Breast epithelium (tissue), 3 donors: ENCODE data around the gene KRTAP9-4.

ENCODE experiments used
- CTCF ChIP-seq, 3 donors: fragments of 450-650 bp; IDR thresholded peaks; one replicate each; pipeline ENCODE4 v1.5.1; 2016 to 2017; ENCODE audit warnings: antibody characterized with exemption in 3 of 3, mild to moderate bottlenecking in 3 of 3, moderate library complexity in 3 of 3
- POLR2A ChIP-seq: fragments of 450-650 bp; IDR thresholded peaks from one replicate; pipeline ENCODE4 v1.6.1; 2016; ENCODE audit warnings: antibody characterized with exemption, mild to moderate bottlenecking, moderate library complexity
- POLR2AphosphoS5 ChIP-seq, 3 donors: sonication (generic); formaldehyde crosslinking; IDR thresholded peaks; one replicate each; pipeline ENCODE4 v1.6.1; 2017; ENCODE audit warnings: antibody characterized with exemption in 3 of 3

GRCh38 chr17:41296846-41297245 is 47.4 kb downstream of the KRTAP9-4 start:
- TF ChIP-seq CTCF (IDR thresholded peaks at IDR 0.05) (no peak), POLR2AphosphoS5 (IDR thresholded peaks at IDR 0.05) (no peak), POLR2A (no peak)
